ENCODE measurements around the gene STRN.
A peak's percentile ranks its signal among the peaks of the same experiment; 100 is the strongest.
"Not testable (repeated sequence)": the region's sequence is repeated elsewhere in the genome, so short reads cannot be mapped to it uniquely, and the experiment has no call there.

STRN gene

GRCh38 chr2:36963106-36963505 is 3.2 kb downstream of the STRN start:
- DNase-seq (ENCODE audit: low read depth): no peak

- DNase-seq (ENCODE audit: low read depth): no peak
Observed at GRCh38 chr2:36960773-36961172, 5.6 kb downstream of the STRN start.

GRCh38 chr2:36960005-36960675 is 6.2 kb downstream of the STRN start:
- no peak for DNase-seq (ENCODE audit: low read depth)

- no peak for DNase-seq (ENCODE audit: low read depth)
Observed at GRCh38 chr2:36954977-36955607, 11.2 kb downstream of the STRN start.

- no peak for DNase-seq (ENCODE audit: low read depth)
Observed at GRCh38 chr2:36952748-36953197, 13.6 kb downstream of the STRN start.

- peak; percentile 75 for DNase-seq (ENCODE audit: low read depth)
Observed at GRCh38 chr2:36951574-36951973, 14.8 kb downstream of the STRN start.

- no peak for DNase-seq (ENCODE audit: low read depth)
Observed at GRCh38 chr2:36951027-36951518, 15.3 kb downstream of the STRN start.

GRCh38 chr2:36949845-36950244 is 16.5 kb downstream of the STRN start:
- no peak for DNase-seq (ENCODE audit: low read depth)

- DNase-seq (ENCODE audit: low read depth): not testable (repeated sequence)
Observed at GRCh38 chr2:36945240-36945639, 21.1 kb downstream of the STRN start.

- no peak for DNase-seq (ENCODE audit: low read depth)
Observed at GRCh38 chr2:36941867-36942266, 24.5 kb downstream of the STRN start.

- not testable (repeated sequence) for DNase-seq (ENCODE audit: low read depth)
Observed at GRCh38 chr2:36936526-36936925, 29.8 kb downstream of the STRN start.

- DNase-seq (ENCODE audit: low read depth): not testable (repeated sequence)
Observed at GRCh38 chr2:36931688-36932087, 34.6 kb downstream of the STRN start.

GRCh38 chr2:36930787-36931410 is 35.4 kb downstream of the STRN start:
- DNase-seq (ENCODE audit: low read depth): peak; percentile 70

GRCh38 chr2:36926175-36927132 is 39.9 kb downstream of the STRN start:
- DNase-seq (ENCODE audit: low read depth): not testable (repeated sequence)

GRCh38 chr2:36922629-36923028 is 43.7 kb downstream of the STRN start:
- not testable (repeated sequence) for DNase-seq (ENCODE audit: low read depth)

- DNase-seq (ENCODE audit: low read depth): peak; percentile 1
Observed at GRCh38 chr2:36921984-36922383, 44.4 kb downstream of the STRN start.

- DNase-seq (ENCODE audit: low read depth): no peak
Observed at GRCh38 chr2:36919041-36919837, 47.1 kb downstream of the STRN start.

- peak; percentile 19 for DNase-seq (ENCODE audit: low read depth)
Observed at GRCh38 chr2:36918307-36918706, 48.0 kb downstream of the STRN start.

- DNase-seq (ENCODE audit: low read depth): no peak
Observed at GRCh38 chr2:36915627-36916026, 50.7 kb downstream of the STRN start.

GRCh38 chr2:36912695-36913094 is 53.6 kb downstream of the STRN start:
- peak; percentile 57 for DNase-seq (ENCODE audit: low read depth)

GRCh38 chr2:36911012-36911411 is 55.3 kb downstream of the STRN start:
- no peak for DNase-seq (ENCODE audit: low read depth)

Measured in ELR (cell line).